Activated B cell treated with CpG ODN at 0.5 μM for 24 hours (primary cell): ENCODE results near the gene SEC63. TPM values are rescaled to one million over a fixed set of nuclear protein-coding genes. Genes with fewer than 3 reads are reported as not detected.

Experiments
- ATAC-seq: fragments of 200-7000 bp; cut with Tn5 transposase; one replicate; pipeline ENCODE4 v1.10.0; 2021; ENCODE audit warnings: low read depth, mild to moderate bottlenecking, moderate library complexity
- CTCF ChIA-PET: fragments of 350-600 bp; sonication (Branson Sonifier 250); formaldehyde crosslinking; loops from one replicate; lab custom pipeline; 2021; ENCODE audit warnings: antibody characterized with exemption; lab: Charles Lee
- POLR2A ChIA-PET: fragments of 350-600 bp; sonication (Branson Sonifier 250); formaldehyde crosslinking; loops from one replicate; lab custom pipeline; 2021; ENCODE audit warnings: antibody characterized with exemption; lab: Charles Lee
- DNase-seq: peaks from one replicate; pipeline ENCODE4 v3.0.0; 2022
- H3K27ac Mint-ChIP-seq: one replicate; pipeline ENCODE4 v1.8.0; 2020; ENCODE audit warnings: mixed read lengths
- H3K27me3 Mint-ChIP-seq: one replicate; pipeline ENCODE4 v1.8.0; 2021; ENCODE audit warnings: mixed read lengths
- H3K36me3 Mint-ChIP-seq: one replicate; pipeline ENCODE4 v1.8.0; 2021; ENCODE audit warnings: low read depth, mixed read lengths
- H3K4me1 Mint-ChIP-seq: one replicate; pipeline ENCODE4 v1.8.0; 2021; ENCODE audit warnings: mixed read lengths
- H3K4me3 Mint-ChIP-seq: one replicate; pipeline ENCODE4 v1.8.0; 2020; ENCODE audit warnings: mild to moderate bottlenecking, mixed read lengths
- H3K9me3 Mint-ChIP-seq: one replicate; pipeline ENCODE4 v1.8.0; 2020; ENCODE audit warnings: mixed read lengths
- CTCF ChIP-seq: fragments of 200-600 bp; IDR thresholded peaks from one replicate; pipeline ENCODE4 v1.8.0; 2022; ENCODE audit warnings: antibody characterized with exemption, mild to moderate bottlenecking
- intact Hi-C: fragments of 100-400 bp; cut with micrococcal nuclease; formaldehyde crosslinking; loops from one replicate; pipeline ENCODE4 v1.15.1; 2024
- total RNA-seq: library from RNA; stranded (reverse); gene quantifications from 2 replicates; pipeline ENCODE4 v1.2.3, GENCODE V29; 2022

The SEC63 gene
- total RNA-seq, 1 donor from 2014 or later = 64.4 TPM

GRCh38 chr6:107982486-107982885, 24.5 kb upstream of the SEC63 start:
- Mint-ChIP-seq H3K4me1 (no peaks in the 10 kb centered on the region), H3K27me3 (peaks cover 4% of the 10 kb centered on the region), H3K4me3 (no peak overlapping the region), H3K36me3 (no peaks in the 10 kb centered on the region), H3K27ac (no peak overlapping the region), H3K9me3 (no peaks in the 10 kb centered on the region)
- POLR2A ChIA-PET = no interaction called here
- CTCF ChIA-PET = no interaction called here
- ATAC-seq (no peak), DNase-seq (no peak)
- no peak for TF ChIP-seq CTCF
- intact Hi-C loops = no loop called here

- CTCF ChIA-PET = interaction anchor here (1.4 to 2.8 kb wide), 2 partner anchors 8 to 511 kb away, joined by 5 to 9 read pairs; no protein-coding TSS in a partner anchor
- ATAC-seq (no peak), DNase-seq (no peak)
- Mint-ChIP-seq H3K27me3 (peaks cover 4% of the 10 kb centered on the region), H3K36me3 (no peaks in the 10 kb centered on the region), H3K4me1 (no peaks in the 10 kb centered on the region), H3K9me3 (no peaks in the 10 kb centered on the region), H3K4me3 (no peak overlapping the region), H3K27ac (no peak overlapping the region)
- intact Hi-C loops = no loop called here
- no peak for TF ChIP-seq CTCF
- POLR2A ChIA-PET = no interaction called here
Observed at GRCh38 chr6:107981695-107982094, 23.7 kb upstream of the SEC63 start.

GRCh38 chr6:107977283-107977682, 19.3 kb upstream of the SEC63 start:
- Mint-ChIP-seq H3K9me3 (no peaks in the 10 kb centered on the region), H3K27me3 (peaks cover 2% of the 10 kb centered on the region), H3K36me3 (no peaks in the 10 kb centered on the region), H3K27ac (no peak overlapping the region), H3K4me1 (no peaks in the 10 kb centered on the region), H3K4me3 (no peak overlapping the region)
- ATAC-seq (no peak), DNase-seq (no peak)
- CTCF ChIA-PET = interaction anchor here (0.8 kb wide), 1 partner anchor 515 kb away, joined by 3 read pairs; no protein-coding TSS in a partner anchor
- no peak for TF ChIP-seq CTCF
- POLR2A ChIA-PET = no interaction called here
- intact Hi-C loops = loop anchor here (5.0 kb wide), 1 partner anchor 75 kb away; no protein-coding TSS in a partner anchor

- intact Hi-C loops = loop anchor here (5.0 kb wide), 1 partner anchor 76 kb away; no protein-coding TSS in a partner anchor
- ChIA-PET POLR2A (interaction anchor here (1.0 kb wide), 1 partner anchor 19 kb away, joined by 3 read pairs; the partner anchor contains the start of gene SEC63), CTCF (no interaction called here)
- Mint-ChIP-seq H3K27ac (no peak overlapping the region), H3K36me3 (no peaks in the 10 kb centered on the region), H3K9me3 (no peaks in the 10 kb centered on the region), H3K27me3 (peaks cover 4% of the 10 kb centered on the region), H3K4me3 (no peak overlapping the region), H3K4me1 (no peaks in the 10 kb centered on the region)
- no peak for ATAC-seq
- TF ChIP-seq CTCF = no peak
- no peak for DNase-seq
Observed at GRCh38 chr6:107976155-107976783, 18.3 kb upstream of the SEC63 start.

- ATAC-seq (no peak), DNase-seq (no peak)
- TF ChIP-seq CTCF = no peak
- Mint-ChIP-seq H3K27me3 (peaks cover 4% of the 10 kb centered on the region), H3K4me3 (no peak overlapping the region), H3K4me1 (no peaks in the 10 kb centered on the region), H3K27ac (no peak overlapping the region), H3K9me3 (no peaks in the 10 kb centered on the region), H3K36me3 (no peaks in the 10 kb centered on the region)
- intact Hi-C loops = no loop called here
- POLR2A ChIA-PET = no interaction called here
- CTCF ChIA-PET = no interaction called here
Observed at GRCh38 chr6:107973594-107973993, 15.6 kb upstream of the SEC63 start.
